ENCODE measurements around the gene RXRB. TPM values are rescaled to one million over a fixed set of nuclear protein-coding genes. Genes with fewer than 3 reads are reported as not detected.

RXRB gene
- total RNA-seq, 1 donor from 2014 or later: 58.3 TPM

GRCh38 chr6:33189164-33189563 lies 11.3 kb downstream of the RXRB start:
- H3K9me3 Mint-ChIP-seq (ENCODE audit: unreplicated experiment): no peaks in the 10 kb centered on the region
- peaks cover 21% of the 10 kb centered on the region for H3K27me3 Mint-ChIP-seq (ENCODE audit: unreplicated experiment)
- TF ChIP-seq, protein P1, sequence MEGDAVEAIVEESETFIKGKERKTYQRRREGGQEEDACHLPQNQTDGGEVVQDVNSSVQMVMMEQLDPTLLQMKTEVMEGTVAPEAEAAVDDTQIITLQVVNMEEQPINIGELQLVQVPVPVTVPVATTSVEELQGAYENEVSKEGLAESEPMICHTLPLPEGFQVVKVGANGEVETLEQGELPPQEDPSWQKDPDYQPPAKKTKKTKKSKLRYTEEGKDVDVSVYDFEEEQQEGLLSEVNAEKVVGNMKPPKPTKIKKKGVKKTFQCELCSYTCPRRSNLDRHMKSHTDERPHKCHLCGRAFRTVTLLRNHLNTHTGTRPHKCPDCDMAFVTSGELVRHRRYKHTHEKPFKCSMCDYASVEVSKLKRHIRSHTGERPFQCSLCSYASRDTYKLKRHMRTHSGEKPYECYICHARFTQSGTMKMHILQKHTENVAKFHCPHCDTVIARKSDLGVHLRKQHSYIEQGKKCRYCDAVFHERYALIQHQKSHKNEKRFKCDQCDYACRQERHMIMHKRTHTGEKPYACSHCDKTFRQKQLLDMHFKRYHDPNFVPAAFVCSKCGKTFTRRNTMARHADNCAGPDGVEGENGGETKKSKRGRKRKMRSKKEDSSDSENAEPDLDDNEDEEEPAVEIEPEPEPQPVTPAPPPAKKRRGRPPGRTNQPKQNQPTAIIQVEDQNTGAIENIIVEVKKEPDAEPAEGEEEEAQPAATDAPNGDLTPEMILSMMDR (IDR thresholded peaks at IDR 0.05): no peak
- peaks cover 11% of the 10 kb centered on the region for H3K36me3 Mint-ChIP-seq (ENCODE audit: unreplicated experiment)
- H3K4me1 Mint-ChIP-seq (ENCODE audit: unreplicated experiment): peaks cover 28% of the 10 kb centered on the region
- DNase-seq (ENCODE audit: extremely low spot score, unreplicated experiment): no peak
- no peak overlapping the region for H3K4me3 Mint-ChIP-seq (ENCODE audit: unreplicated experiment)
- no peak overlapping the region for H3K27ac Mint-ChIP-seq (ENCODE audit: unreplicated experiment)

- Mint-ChIP-seq H3K9me3 (ENCODE audit: unreplicated experiment) (no peaks in the 10 kb centered on the region), H3K4me1 (ENCODE audit: unreplicated experiment) (peaks cover 22% of the 10 kb centered on the region), H3K27ac (ENCODE audit: unreplicated experiment) (no peak overlapping the region), H3K36me3 (ENCODE audit: unreplicated experiment) (peaks cover 7% of the 10 kb centered on the region), H3K4me3 (ENCODE audit: unreplicated experiment) (no peak overlapping the region), H3K27me3 (ENCODE audit: unreplicated experiment) (peaks cover 21% of the 10 kb centered on the region)
- TF ChIP-seq, protein P1 (IDR thresholded peaks at IDR 0.05): no peak
- DNase-seq (ENCODE audit: extremely low spot score, unreplicated experiment): no peak
These were observed 12.7 kb downstream of the RXRB start for GRCh38 chr6:33187809-33188208.

DNA sequence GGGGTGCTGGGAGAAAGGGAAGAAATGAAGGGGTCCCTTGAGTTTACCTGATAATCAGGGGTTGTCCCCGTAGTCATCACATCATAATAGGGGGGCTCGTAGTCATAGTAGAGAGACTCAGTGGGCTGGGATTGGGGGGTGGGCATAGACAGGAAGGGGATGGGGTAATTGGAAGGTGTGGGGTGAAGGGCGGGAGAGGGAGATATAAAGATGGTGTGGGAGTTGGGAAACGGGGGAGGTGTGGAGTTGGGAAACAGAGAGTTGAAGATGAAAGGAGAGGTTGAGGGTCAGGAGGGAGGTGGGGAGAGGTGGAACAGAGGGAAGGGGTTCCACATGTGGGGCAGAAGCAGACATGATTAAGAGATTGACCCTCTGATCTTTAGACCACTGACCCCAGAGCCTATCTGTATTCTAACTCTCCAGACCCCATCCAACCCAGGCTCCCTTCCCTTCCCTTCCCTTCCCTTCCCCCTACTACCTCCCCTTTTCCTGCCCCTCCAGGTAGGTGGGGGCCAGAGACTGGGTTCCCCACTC lies 14.7 kb downstream of the RXRB start:
- no peak overlapping the region for H3K27ac Mint-ChIP-seq (ENCODE audit: unreplicated experiment)

GRCh38 chr6:33185190-33185589 lies 15.3 kb downstream of the RXRB start:
- Mint-ChIP-seq H3K4me1 (ENCODE audit: unreplicated experiment) (peaks cover under 1% of the 10 kb centered on the region), H3K36me3 (ENCODE audit: unreplicated experiment) (peaks cover 7% of the 10 kb centered on the region), H3K9me3 (ENCODE audit: unreplicated experiment) (no peaks in the 10 kb centered on the region), H3K27me3 (ENCODE audit: unreplicated experiment) (peaks cover 19% of the 10 kb centered on the region), H3K4me3 (ENCODE audit: unreplicated experiment) (no peak overlapping the region), H3K27ac (ENCODE audit: unreplicated experiment) (no peak overlapping the region)
- TF ChIP-seq, protein P1 (IDR thresholded peaks at IDR 0.05): no peak
- DNase-seq (ENCODE audit: extremely low spot score, unreplicated experiment): no peak

More for the DNA sequence above, 14.7 kb downstream of the RXRB start:
- no peak for DNase-seq (ENCODE audit: extremely low spot score, unreplicated experiment)
- Mint-ChIP-seq H3K4me1 (ENCODE audit: unreplicated experiment) (peaks cover 4% of the 10 kb centered on the region), H3K36me3 (ENCODE audit: unreplicated experiment) (peaks cover 7% of the 10 kb centered on the region), H3K27me3 (ENCODE audit: unreplicated experiment) (peaks cover 21% of the 10 kb centered on the region), H3K4me3 (ENCODE audit: unreplicated experiment) (no peak overlapping the region), H3K9me3 (ENCODE audit: unreplicated experiment) (no peaks in the 10 kb centered on the region)
- TF ChIP-seq, protein P1 (IDR thresholded peaks at IDR 0.05): no peak

DNA sequence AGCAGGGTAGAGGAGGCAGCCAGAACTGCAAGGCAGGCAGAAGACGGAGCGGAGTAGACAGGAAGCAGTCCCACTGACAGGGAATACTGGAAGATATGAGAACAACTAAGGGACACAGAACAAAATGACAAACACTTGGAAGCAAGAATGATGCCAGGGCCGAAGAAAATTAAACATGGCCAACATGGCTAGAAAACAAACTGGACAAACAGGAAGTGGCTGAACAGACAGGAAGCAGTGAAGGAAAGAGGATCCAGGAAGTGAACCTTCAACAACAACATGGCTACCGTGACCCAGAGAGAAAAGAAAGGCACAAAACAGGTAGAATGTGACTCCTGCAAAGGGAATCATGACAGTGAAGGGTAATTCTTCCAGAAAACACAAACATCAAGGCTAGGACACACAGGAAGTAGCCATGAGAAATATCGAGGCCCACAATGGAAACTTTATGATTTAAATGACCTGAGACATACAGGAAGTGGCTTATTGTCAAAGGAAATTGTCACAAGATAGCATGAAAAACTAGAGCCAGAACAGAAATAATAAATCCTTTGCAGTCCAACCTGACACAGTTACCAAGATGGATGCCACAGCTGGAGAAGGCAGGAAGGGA lies 17.3 kb downstream of the RXRB start:
- H3K27ac Mint-ChIP-seq (ENCODE audit: unreplicated experiment): no peak overlapping the region
- H3K4me3 Mint-ChIP-seq (ENCODE audit: unreplicated experiment): no peak overlapping the region

More for the DNA sequence above, 17.3 kb downstream of the RXRB start:
- Mint-ChIP-seq H3K27me3 (ENCODE audit: unreplicated experiment) (peaks cover 13% of the 10 kb centered on the region), H3K9me3 (ENCODE audit: unreplicated experiment) (no peaks in the 10 kb centered on the region), H3K4me1 (ENCODE audit: unreplicated experiment) (peaks cover 4% of the 10 kb centered on the region), H3K36me3 (ENCODE audit: unreplicated experiment) (peaks cover 7% of the 10 kb centered on the region)
- TF ChIP-seq, protein P1 (IDR thresholded peaks at IDR 0.05): no peak
- no peak for DNase-seq (ENCODE audit: extremely low spot score, unreplicated experiment)

Data from osteocyte (in vitro differentiated cells).